Activated CD8-positive, alpha-beta memory T cell treated with anti-CD3 and anti-CD28 coated beads, Interleukin-2, amount 50 U/mL, for 1 hour (primary cell): ENCODE data around the gene KCNMB2.
"Not testable (repeated sequence)": the region's sequence is repeated elsewhere in the genome, so short reads cannot be mapped to it uniquely, and the experiment has no call there.

Source experiments
- DNase-seq: peaks from one replicate; pipeline ENCODE4 v3.0.0-alpha.2; 2020; ENCODE audit errors: extremely low read depth

Gene KCNMB2

GRCh38 chr3:178699810-178700209 lies 163.6 kb downstream of the KCNMB2 start:
- DNase-seq: no peak

DNA sequence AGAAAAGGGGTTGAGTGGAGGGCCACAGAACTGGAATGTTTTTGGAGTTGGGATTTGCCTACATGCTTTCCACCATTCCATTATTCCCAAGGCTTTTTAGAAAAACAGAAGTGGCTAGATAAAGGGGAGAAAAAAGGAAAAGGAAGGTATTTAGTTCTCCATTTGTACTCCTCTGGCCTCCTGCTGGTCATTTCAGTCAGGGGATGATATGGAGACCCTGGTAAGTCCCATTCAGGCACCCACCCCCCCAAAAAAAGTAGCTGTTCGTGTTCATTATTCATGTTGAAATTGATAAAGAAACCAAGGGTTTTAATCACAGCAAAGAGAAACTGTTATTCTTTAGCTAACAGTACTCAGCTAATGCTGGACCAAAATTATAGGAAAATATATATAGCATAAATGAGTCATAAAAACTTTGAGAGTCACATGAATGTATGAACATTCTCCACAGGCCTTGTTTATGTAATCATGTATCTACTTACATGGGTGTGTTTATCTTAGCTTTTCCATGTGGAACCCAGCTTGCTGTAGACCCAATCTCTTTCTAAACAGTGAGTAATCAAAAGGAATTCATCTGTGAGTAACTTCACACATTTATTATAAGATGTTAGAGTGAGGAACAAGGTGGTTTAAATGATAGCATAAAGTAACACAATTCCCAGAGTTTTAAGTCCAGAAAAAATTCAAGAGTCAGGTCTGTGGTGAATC lies 167.2 kb downstream of the KCNMB2 start:
- DNase-seq: no peak

DNA sequence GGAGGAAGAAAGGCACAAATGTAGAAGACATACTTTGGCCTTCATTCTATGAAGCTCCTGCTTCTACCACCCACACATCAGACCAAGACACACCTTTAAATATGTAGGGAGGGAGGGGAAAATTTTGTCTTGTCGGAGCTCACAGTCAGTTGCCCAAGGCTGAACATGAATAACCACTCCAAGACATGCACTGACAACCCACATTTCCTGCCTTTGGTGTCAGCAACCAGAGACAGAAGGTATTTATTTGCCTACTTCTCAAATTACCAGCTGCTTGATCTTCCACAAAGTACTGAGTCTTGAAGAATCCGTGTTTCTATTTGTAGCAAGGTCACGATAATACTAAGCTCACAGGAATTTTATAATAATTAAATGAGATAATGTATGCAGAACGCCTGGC lies 169.7 kb downstream of the KCNMB2 start:
- no peak for DNase-seq

DNA sequence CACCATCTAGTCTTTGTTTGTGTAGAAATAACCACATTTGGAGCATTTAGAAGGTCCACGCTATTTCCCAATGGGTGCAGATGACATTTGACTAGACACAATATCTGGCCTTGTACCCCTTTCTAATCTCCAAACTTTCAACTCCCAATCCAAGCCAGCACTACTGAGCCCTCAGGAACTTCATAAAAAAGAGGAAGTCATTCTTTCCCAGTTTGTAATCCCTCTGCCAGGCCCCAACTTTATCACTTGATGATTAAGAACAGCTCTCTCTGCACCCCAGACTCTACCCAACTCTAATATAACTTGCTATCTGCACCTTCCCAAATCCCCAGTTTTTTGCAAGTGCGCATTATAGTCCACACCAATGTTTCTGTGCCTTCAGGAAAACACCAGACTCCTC lies 170.2 kb downstream of the KCNMB2 start:
- DNase-seq: no peak

- no peak for DNase-seq
Observed at GRCh38 chr3:178707311-178708031, 171.2 kb downstream of the KCNMB2 start.

DNA sequence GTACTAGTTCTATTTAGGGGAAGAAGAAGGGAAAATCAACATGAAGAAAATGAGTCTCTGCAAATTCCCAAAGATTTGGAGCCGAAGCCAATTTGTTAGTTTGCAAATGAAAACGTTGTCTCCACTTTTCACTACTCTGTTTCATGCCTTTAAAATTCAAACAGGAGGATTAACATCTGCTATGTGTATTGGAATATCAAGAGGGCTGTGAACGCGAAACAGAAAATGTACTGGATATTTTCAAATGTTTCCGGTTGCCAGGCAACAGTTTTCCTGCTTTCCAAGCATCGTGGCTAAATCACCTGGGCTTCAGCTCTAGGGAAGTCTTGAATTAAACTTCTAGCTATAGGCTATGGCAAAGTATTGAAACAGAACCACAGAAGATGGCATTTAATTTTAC lies 172.8 kb downstream of the KCNMB2 start:
- DNase-seq: no peak

DNA sequence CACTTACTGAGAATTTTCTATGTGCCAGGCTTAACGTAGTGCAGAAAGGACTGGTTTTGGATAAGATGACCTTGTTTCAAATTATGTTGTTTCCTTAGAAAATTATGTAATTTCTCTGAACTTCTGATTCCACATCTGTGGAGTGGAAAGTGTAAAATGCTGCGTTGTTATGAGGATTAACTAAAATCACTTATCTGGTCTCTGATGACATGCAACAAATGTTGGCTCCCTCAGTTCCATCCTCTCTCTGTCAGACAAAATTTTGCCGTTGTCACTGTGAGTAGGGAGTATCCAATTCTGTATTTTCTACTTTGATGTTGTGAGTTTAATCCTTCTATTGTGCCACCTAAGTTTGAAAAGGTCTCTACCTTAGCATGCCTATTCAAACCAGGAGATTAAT lies 175.5 kb downstream of the KCNMB2 start:
- DNase-seq: no peak

DNA sequence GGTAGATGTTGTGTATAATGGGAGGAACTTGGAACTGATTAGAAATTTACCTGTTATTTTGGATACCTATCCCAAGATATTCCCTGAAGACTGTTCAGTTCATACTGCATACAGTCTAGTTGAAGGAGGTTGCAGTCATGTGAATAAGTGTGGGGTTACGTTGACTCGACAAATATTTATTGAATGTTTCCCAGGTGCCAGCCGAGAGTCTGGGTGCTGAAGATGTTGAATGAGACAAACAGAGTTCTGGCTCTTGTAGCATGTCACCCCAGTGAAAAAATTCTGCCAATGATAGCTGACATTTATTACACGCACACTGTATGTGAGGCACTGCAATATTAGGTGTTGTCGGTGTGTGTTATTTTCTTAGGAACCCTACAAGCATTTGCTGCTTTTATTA lies 176.0 kb downstream of the KCNMB2 start:
- DNase-seq: no peak

GRCh38 chr3:178714925-178715832 lies 178.9 kb downstream of the KCNMB2 start:
- no peak for DNase-seq

DNA sequence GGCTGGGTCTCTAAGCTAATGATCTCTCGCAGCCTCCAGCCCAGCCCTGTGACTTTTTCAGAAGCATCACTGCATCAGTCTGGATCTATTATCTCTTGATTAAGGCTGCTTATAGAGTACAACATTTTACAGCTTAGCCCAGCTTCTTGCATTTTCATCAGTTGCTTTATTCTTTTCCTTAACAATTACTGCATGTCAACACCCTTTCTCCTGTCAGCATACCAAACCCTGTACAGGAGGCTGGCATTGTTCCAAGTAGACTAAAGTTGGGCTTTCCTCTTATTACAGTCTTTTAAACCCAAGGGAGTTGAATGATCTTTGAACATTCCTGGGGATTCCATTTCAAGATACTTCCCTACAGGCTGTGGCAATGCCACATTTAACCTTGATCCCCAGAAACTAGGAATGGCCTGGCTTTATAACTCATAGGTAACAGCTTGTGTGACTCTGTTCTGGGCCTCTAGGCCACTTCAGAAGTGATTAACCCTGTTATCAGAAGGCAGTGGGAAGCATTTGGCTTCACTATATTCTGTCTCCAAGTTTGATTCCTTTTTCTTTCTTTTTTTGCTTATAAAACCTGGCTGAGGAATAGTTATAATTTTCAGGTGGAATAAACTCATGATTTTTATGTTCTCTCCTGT lies 182.9 kb downstream of the KCNMB2 start:
- DNase-seq: no peak

- DNase-seq: no peak
Observed at GRCh38 chr3:178732824-178733223, 196.6 kb downstream of the KCNMB2 start.

DNA sequence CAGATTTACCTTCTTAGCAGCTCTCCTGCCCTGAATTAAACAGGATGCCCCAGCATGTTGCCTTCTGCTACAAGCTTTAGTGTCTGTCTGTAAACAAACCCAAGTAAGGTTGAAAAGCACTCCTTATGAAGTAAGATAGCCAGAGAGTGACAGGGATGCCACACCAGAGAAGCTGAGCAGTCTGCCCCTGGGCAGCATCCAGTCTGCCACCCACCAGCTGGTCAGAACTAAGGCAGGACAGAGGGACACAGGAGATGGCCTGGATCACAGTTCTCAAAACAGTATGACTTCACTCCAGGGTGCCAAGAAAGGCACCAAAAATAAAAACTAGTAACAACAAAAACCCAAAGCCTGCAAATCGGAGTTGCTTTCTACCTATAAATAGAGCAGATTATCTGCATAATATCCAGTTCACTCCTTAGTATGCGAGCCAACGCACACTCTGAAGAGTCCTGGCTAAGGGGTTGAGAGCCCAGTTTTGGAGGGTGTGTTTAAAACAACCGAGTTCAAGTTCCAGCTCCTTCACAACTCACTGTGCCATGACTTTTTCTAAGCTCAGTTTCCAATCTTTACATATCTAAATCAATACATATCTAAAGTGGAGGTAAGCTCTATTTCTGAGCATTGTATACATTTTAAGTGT lies 198.9 kb downstream of the KCNMB2 start:
- no peak for DNase-seq

DNA sequence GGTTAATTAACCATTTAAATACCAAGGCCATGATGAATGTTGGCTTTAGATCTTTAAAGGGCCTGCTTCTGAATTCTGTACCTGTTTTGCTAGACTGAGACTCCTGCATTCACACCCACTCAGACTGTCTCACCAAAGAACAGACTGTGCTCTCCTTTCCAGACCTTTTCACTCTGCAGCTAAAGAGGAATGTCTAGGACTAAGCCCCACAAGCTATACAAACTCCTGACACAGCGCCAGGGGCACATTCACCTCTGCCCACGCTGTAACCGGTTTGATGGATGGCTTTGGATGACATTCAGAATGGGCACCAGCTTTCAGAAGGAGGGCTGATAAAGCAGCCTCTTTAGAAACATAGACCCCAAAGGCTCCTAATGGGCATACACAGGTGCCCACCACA lies 200.1 kb downstream of the KCNMB2 start:
- no peak for DNase-seq

DNA sequence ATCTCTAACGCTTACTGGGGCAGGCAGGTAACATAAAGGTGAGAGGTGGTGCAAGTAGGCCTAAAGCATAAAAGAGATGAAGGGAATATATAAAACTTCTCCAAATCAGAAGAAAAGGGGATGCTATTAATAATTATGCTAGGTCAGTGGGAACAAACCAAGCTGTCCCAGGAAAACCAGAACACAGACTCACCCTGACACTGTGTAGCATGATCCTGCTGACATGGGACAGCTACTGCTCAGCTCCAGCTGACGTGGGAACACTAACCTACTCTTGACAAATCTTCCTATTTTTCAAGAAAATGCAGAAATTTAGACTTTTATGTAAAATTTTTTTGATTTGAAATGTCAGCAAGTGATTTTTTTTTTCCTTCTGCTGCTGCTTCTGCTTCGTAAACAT lies 203.5 kb downstream of the KCNMB2 start:
- no peak for DNase-seq

- DNase-seq: no peak
Observed at GRCh38 chr3:178741020-178741419, 204.8 kb downstream of the KCNMB2 start.

- no peak for DNase-seq
Observed at GRCh38 chr3:178743297-178743696, 207.1 kb downstream of the KCNMB2 start.

GRCh38 chr3:178745861-178746655 lies 209.8 kb downstream of the KCNMB2 start:
- not testable (repeated sequence) for DNase-seq

GRCh38 chr3:178748874-178749273 lies 212.6 kb downstream of the KCNMB2 start:
- DNase-seq: no peak

DNA sequence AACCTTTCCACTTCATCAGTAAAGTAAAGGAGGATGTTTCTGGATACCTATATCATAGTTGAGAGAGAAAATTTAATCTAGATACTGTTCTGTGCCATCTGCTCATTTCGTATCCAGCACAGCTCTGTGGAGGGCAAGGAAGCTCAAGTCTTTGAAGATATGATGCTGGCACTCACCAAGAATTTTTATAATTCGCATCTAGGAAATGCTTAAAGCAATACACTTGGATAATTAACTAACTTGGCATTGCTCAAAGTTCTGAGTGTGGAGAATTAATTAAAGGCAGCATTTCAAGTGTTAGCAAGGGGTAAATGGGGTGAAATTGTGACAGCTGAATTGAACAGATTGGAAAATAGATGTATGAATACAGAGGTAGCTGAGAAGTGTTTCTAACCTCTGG lies 213.2 kb downstream of the KCNMB2 start:
- DNase-seq: no peak

DNA sequence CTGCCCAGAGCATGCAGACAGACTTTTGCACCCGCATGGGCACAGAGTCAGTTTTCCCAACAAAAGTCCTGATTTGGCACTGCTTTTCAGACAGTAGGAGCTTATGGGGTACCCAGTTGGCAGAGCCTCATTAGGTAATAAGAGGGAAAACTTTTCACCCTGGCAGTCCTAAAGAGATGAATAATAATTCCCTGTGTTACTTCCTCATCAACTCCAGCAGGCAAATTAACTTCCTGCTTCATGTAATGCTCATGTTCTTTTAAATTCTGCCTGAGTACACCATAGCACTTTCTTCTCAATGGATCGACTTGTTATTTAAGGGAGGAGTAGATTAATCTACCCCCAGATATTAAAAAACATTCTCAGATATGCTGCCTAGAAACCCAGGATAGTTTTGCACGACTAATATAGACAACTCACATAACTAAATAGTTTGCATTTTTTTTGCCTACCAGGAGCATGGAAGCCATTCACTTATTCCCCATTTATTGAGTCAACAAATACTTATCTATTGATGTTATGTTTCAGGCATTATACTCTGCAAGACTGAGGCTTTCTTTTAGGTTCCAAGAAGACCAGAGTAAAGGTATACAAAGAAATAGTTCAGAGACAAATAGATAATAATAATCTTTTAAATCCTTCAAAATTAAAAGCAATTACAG lies 214.5 kb downstream of the KCNMB2 start:
- no peak for DNase-seq
